NCI-H1105 treated with DMSO at 0.1 percent for 48 hours (cell line): ENCODE measurements around the gene PTPRC.

ENCODE experiments used
- DNase-seq: peaks from one replicate; lab custom pipeline; 2025; lab: John Stamatoyannopoulos, UW

Gene PTPRC

DNA sequence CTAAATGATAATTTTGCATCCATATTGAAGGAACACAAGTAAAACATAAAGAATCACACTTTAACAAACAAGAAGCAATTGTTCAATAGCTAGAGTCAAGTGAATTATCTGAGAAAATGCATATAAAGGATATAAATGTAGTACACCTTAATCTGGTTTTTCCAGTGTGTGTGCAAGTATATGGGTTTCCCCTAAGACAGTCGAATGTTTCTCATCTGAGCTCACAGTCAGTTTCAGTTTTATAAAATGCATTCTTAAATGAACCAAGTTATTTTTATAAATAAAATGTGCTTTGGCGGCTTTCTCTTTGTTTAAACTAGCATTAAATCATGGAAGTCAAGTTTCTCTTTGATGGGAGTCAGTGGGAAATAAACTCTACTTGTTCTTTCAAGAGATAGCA lies 125.9 kb downstream of the PTPRC start:
- DNase-seq = no peak

- no peak for DNase-seq
Measured at GRCh38 chr1:198765416-198765815, 126.6 kb downstream of the PTPRC start.

GRCh38 chr1:198771563-198772153 lies 132.8 kb downstream of the PTPRC start:
- peak; percentile 68 for DNase-seq

- no peak for DNase-seq
Measured at GRCh38 chr1:198772626-198773025, 133.8 kb downstream of the PTPRC start.

GRCh38 chr1:198773030-198773429 lies 134.2 kb downstream of the PTPRC start:
- no peak for DNase-seq

DNA sequence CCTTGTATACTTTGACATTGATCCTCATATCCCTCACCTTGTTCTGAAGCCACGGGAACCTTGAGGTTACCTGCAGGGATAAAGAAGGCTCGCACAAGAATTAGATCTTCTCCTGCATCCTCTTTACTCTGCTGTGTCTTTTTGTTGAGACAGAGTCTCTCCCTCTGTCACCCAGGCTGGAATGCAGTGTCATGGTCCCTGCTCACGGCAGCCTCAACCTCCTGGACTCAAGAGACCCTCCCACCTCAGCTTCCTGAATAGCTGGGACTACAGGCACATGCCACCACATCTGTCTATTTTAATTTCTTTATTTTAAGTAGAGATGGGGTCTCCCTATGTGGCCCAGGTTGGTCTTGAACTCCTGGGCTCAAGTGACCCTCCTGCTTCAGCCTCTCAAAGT lies 134.7 kb downstream of the PTPRC start:
- no peak for DNase-seq

DNA sequence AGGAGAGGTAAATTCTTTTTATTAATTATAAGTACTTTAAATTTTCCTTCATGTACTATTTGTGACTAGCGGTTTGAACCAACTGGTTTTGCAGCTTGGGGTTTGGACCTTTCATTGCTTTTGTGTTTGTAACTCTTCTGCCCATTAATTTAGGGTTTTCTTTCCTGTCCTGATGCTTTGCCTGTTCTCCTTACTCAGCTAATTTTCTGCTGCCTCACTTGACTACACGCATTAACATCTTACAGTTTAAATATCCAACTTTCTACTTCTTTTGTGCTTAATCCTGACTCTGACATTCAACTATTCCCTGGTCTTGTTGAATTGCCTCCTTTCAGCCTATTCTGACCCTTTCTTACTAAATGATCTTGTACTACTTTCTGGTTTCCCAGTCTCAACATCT lies 135.6 kb downstream of the PTPRC start:
- DNase-seq = no peak

- no peak for DNase-seq
Measured at GRCh38 chr1:198775606-198776005, 136.8 kb downstream of the PTPRC start.

- no peak for DNase-seq
Measured at GRCh38 chr1:198776602-198777029, 137.8 kb downstream of the PTPRC start.

DNA sequence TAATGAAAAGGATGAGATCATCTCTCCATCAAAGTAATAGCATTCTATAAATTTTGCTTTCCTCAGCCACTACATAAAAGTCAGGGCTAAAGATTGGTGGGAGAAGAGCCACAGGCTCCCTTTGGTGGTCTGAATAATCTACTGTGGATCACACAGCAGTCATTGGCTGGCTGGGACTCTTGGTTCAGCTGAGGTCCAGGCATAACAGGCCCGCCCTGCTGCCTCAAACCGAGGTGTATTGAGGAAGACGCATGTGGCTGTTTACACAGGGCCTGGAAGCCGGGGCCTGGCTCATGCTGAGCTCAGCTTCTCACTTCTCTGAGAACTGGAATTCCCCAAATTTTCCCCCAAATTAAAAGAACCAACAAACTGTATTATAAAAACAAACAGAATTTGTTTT lies 139.2 kb downstream of the PTPRC start:
- DNase-seq = no peak

DNA sequence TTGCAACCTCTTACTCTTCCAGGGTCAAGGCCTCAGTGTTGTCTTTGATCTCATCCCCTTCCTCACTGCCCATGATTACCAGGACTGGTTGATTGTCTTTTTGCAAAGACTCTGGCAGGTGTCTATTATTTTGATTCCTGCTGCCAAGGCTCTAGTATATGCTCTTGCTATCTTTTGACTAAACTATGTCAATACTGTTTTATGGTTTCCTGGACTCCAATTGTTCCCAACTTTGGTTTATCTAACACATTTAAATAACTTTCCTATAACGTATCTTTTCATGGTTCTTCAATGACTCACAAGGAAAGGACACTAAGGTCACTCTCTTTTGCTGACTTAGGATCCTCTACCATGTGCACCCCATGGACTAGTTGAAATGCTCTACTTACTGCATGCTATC lies 141.5 kb downstream of the PTPRC start:
- no peak for DNase-seq

- no peak for DNase-seq
Measured at GRCh38 chr1:198788561-198789064, 149.8 kb downstream of the PTPRC start.

DNA sequence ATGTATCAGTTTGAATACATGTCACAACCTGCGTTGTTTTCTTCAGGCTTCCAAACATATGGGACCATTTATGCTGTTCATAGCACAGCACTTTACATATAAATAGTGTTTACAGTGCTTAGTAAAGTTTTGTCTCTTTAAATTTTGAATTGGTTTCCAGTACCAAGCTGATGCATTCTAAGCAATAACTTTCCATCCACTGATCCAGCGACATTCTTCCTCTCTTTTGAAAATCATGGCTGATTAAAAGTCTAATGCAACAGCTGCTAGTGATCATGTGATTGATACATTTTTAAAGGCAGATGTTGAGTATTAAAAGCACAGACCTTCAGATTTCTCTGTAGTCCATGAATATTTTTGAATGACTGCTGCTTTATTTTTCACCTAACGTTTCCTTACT lies 154.9 kb downstream of the PTPRC start:
- DNase-seq = no peak

DNA sequence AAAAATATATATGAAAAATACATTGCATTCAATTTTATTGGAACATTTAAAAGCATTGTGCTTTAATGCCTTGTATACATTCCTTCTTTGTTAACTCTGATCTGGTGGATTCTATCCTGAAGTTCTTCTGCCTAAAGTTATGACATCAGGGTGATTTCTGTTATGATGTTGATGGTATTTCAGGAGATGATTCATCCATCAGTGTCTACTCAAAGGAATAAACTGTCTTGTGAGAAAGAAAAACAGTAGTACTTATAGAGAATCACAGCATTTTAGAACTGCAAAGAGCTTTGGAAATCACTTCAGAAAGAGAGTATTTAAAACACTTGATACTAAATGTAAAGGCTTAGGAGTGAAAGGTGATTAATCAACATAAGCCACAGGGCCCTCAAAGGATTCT lies 155.7 kb downstream of the PTPRC start:
- DNase-seq = no peak

GRCh38 chr1:198797656-198798055 lies 158.8 kb downstream of the PTPRC start:
- DNase-seq = no peak

GRCh38 chr1:198798923-198799386 lies 160.1 kb downstream of the PTPRC start:
- DNase-seq = no peak

- DNase-seq = no peak
Measured at GRCh38 chr1:198805498-198806151, 166.8 kb downstream of the PTPRC start.

DNA sequence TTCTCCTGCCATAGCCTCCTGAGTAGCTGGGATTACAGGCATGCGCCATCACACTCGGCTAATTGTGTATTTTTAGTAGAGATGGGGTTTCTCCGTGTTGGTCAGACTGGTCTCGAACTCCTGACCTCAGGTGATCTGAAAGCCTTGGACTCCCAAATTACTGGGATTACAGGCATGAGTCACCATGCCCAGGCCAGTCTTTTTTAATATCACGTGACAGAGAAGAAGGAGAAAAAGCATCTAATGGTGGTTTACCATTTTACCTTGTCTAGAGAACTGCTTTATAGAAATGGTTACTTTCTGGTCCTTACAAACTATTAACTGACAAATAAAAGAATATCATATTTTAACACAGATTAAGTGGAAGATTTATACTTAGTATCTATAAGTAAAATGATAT lies 168.0 kb downstream of the PTPRC start:
- DNase-seq = no peak
